Measurements from ENCODE around the gene FBXO34. TPM values are rescaled to one million over a fixed set of nuclear protein-coding genes. Genes with fewer than 3 reads are reported as not detected.

The FBXO34 gene
- total and polyA plus RNA-seq, 9 of the 15 experiments (the other 6 are each of a cell fraction or from before 2014, with no cell fraction given), result 6.3 to 24.9 (median 16.2) TPM

DNA sequence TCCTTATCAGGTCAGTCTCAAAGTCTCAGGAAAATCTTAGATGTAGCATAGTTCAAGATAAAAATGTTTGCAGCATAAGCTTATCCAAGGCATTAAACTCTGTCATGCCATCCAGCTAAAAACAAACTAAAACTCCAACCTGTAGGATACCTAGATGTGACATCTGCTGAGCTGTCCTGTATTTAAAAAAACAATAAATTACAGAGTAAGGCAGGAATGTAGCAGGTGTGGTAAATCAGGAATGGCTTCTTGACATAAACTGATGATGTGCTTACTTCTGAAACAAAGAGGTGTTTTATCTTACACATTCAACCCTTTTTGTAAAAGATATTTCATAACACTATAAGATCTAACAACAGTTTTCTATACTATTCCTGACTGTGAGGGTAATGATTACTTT is 49.3 kb upstream of the FBXO34 start:
- no peak for FAIRE-seq
- H3K4me2 ChIP-seq (ENCODE audit: insufficient read depth, low read length), result no peak overlapping the region

DNA sequence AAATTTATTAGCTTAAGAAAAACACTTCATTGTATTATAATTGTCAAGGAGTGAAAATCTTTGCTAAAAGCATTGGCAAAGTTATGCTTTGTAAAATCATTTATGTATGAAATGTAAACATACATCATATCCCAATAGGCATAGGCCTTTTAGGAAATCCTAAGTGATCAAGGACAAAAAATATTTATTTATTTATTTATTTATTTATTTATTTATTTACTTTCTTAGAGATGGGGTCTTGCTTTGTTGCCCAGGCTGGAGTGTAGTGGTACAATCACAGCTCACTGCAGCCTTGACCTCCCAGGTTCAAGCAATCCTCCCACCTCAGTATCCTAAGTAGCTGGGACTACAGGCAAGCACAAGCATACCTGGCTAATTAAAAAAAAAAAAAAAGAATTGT is 47.9 kb upstream of the FBXO34 start:
- Histone ChIP-seq H3K9me3 (replicated peaks; ENCODE audit: control insufficient read depth, insufficient read depth, low read depth, low read length) (no peaks in the 10 kb centered on the region; the same call in 1 of the 2 replicates), H3K9ac (ENCODE audit: insufficient read depth in 1 of 2, low read depth in 2 of 2, low read length in 2 of 2) (no peak overlapping the region), H3K9me1 (ENCODE audit: control insufficient read depth, insufficient read depth, low read length) (no peaks in the 10 kb centered on the region), H3K27ac (ENCODE audit: extremely low read depth, low read depth, low read length) (no peak overlapping the region), H2AFZ (ENCODE audit: low read depth, low read length) (no peak overlapping the region), H3K4me1 (replicated peaks in 1 of 2; ENCODE audit: control insufficient read depth in 2 of 2, insufficient read depth in 2 of 2, low read length in 2 of 2) (no peaks in the 10 kb centered on the region; a peak in 1 of 5 replicates), H3K36me3 (ENCODE audit: control insufficient read depth, insufficient read depth, low read length) (no peaks in the 10 kb centered on the region), H3K4me2 (ENCODE audit: insufficient read depth, low read length) (no peak overlapping the region), H3K79me2 (ENCODE audit: control insufficient read depth, insufficient read depth, low read length) (no peaks in the 10 kb centered on the region), H4K20me1 (replicated peaks; ENCODE audit: control insufficient read depth, insufficient read depth, low read length) (no peaks in the 10 kb centered on the region), H3K4me3 (no peak overlapping the region), H3K27me3 (ENCODE audit: control insufficient read depth in 2 of 2, insufficient read depth in 2 of 2, low read length in 2 of 2) (no peaks in the 10 kb centered on the region)
- no TSS peak for BruUV-seq (replicated peaks)
- no peak for FAIRE-seq
- intact Hi-C loops (cut with micrococcal nuclease) (no loop called here), in situ Hi-C loops (cut with MboI) (loop anchor here (25.0 kb wide), 1 partner anchor 1264 kb away; no protein-coding TSS in a partner anchor)
- POLR2A ChIA-PET, result no interaction called here
- no peak for ATAC-seq
- CTCF ChIA-PET (ENCODE audit: low intra/inter-chr PET ratio), result no interaction called here
- DNase-seq (ENCODE audit: extremely low read depth in 1 of 4, low spot score in 3 of 4), result no peak
- TF ChIP-seq NR1H2 (CRISPR knock-in tag; IDR thresholded peaks at IDR 0.05) (no peak), SAFB2 (IDR thresholded peaks at IDR 0.05; ENCODE audit: borderline replicate concordance, low read depth, low read length, severe bottlenecking) (no peak), ASH1L (IDR thresholded peaks at IDR 0.05; ENCODE audit: borderline replicate concordance, low read depth, partially characterized antibody) (no peak), CC2D1A (IDR thresholded peaks at IDR 0.05) (no peak), ATF7 (IDR thresholded peaks at IDR 0.05) (no peak), NCOA2 (IDR thresholded peaks at IDR 0.05; ENCODE audit: partially characterized antibody in 2 of 2) (no peak)
- TF ChIP-seq, protein P1, sequence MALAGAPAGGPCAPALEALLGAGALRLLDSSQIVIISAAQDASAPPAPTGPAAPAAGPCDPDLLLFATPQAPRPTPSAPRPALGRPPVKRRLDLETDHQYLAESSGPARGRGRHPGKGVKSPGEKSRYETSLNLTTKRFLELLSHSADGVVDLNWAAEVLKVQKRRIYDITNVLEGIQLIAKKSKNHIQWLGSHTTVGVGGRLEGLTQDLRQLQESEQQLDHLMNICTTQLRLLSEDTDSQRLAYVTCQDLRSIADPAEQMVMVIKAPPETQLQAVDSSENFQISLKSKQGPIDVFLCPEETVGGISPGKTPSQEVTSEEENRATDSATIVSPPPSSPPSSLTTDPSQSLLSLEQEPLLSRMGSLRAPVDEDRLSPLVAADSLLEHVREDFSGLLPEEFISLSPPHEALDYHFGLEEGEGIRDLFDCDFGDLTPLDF (CRISPR knock-in tag; IDR thresholded peaks at IDR 0.05), result no peak
- TF ChIP-seq, protein P2, sequence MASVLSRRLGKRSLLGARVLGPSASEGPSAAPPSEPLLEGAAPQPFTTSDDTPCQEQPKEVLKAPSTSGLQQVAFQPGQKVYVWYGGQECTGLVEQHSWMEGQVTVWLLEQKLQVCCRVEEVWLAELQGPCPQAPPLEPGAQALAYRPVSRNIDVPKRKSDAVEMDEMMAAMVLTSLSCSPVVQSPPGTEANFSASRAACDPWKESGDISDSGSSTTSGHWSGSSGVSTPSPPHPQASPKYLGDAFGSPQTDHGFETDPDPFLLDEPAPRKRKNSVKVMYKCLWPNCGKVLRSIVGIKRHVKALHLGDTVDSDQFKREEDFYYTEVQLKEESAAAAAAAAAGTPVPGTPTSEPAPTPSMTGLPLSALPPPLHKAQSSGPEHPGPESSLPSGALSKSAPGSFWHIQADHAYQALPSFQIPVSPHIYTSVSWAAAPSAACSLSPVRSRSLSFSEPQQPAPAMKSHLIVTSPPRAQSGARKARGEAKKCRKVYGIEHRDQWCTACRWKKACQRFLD (CRISPR knock-in tag; IDR thresholded peaks at IDR 0.05), result no peak
- TF ChIP-seq, protein P3, sequence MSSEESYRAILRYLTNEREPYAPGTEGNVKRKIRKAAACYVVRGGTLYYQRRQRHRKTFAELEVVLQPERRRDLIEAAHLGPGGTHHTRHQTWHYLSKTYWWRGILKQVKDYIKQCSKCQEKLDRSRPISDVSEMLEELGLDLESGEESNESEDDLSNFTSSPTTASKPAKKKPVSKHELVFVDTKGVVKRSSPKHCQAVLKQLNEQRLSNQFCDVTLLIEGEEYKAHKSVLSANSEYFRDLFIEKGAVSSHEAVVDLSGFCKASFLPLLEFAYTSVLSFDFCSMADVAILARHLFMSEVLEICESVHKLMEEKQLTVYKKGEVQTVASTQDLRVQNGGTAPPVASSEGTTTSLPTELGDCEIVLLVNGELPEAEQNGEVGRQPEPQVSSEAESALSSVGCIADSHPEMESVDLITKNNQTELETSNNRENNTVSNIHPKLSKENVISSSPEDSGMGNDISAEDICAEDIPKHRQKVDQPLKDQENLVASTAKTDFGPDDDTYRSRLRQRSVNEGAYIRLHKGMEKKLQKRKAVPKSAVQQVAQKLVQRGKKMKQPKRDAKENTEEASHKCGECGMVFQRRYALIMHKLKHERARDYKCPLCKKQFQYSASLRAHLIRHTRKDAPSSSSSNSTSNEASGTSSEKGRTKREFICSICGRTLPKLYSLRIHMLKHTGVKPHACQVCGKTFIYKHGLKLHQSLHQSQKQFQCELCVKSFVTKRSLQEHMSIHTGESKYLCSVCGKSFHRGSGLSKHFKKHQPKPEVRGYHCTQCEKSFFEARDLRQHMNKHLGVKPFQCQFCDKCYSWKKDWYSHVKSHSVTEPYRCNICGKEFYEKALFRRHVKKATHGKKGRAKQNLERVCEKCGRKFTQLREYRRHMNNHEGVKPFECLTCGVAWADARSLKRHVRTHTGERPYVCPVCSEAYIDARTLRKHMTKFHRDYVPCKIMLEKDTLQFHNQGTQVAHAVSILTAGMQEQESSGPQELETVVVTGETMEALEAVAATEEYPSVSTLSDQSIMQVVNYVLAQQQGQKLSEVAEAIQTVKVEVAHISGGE (CRISPR knock-in tag; IDR thresholded peaks at IDR 0.05), result no peak

More for the DNA sequence above, 49.3 kb upstream of the FBXO34 start:
- POLR2A ChIA-PET, result no interaction called here
- Histone ChIP-seq H4K20me1 (replicated peaks; ENCODE audit: control insufficient read depth, insufficient read depth, low read length) (no peaks in the 10 kb centered on the region), H3K79me2 (ENCODE audit: control insufficient read depth, insufficient read depth, low read length) (no peaks in the 10 kb centered on the region), H3K9me1 (ENCODE audit: control insufficient read depth, insufficient read depth, low read length) (no peaks in the 10 kb centered on the region), H3K27ac (ENCODE audit: extremely low read depth, low read depth, low read length) (no peak overlapping the region), H2AFZ (ENCODE audit: low read depth, low read length) (no peak overlapping the region), H3K4me3 (no peak overlapping the region), H3K27me3 (ENCODE audit: control insufficient read depth in 2 of 2, insufficient read depth in 2 of 2, low read length in 2 of 2) (no peaks in the 10 kb centered on the region), H3K36me3 (ENCODE audit: control insufficient read depth, insufficient read depth, low read length) (no peaks in the 10 kb centered on the region), H3K4me1 (replicated peaks in 1 of 2; ENCODE audit: control insufficient read depth in 2 of 2, insufficient read depth in 2 of 2, low read length in 2 of 2) (no peaks in the 10 kb centered on the region; a peak in 1 of 5 replicates), H3K9me3 (replicated peaks; ENCODE audit: control insufficient read depth, insufficient read depth, low read depth, low read length) (no peaks in the 10 kb centered on the region; the same call in 1 of the 2 replicates), H3K9ac (ENCODE audit: insufficient read depth in 1 of 2, low read depth in 2 of 2, low read length in 2 of 2) (no peak overlapping the region)
- in situ Hi-C loops (cut with MboI) (loop anchor here (25.0 kb wide), 1 partner anchor 1265 kb away; no protein-coding TSS in a partner anchor), intact Hi-C loops (cut with micrococcal nuclease) (no loop called here)
- TF ChIP-seq ZNF589 (CRISPR knock-in tag; IDR thresholded peaks at IDR 0.05; ENCODE audit: low read depth), result no peak
- CTCF ChIA-PET (ENCODE audit: low intra/inter-chr PET ratio), result no interaction called here
- no peak for DNase-seq (ENCODE audit: extremely low read depth in 1 of 4, low spot score in 3 of 4)
- no TSS peak for BruUV-seq (replicated peaks)
- no peak for ATAC-seq
